ENCODE measurements around the gene GPR39.

DNA sequence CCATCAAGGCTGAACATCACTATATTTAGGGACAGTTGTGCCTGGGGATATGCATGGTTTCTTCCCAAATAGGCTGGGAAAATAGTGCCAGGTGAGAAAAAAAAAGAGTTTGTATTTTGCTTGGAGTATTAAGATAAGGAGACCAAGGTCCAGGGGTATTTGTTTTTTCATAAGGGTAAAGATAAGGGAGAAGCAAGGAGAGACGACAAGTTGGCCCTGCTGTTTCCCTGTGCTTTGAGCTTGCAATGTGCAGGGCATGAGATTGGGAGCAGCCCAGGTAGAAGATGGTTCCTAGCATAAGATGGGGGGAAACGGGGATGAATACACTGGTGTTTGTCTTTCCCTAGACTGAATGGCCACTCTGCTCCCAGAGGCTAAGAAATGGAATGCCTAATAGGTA is 8.8 kb upstream of the GPR39 start:
- no peak for TF ChIP-seq CTCF (conservative IDR thresholded peaks at IDR 0.05; ENCODE audit: low read depth, low read length)
- no peak for TF ChIP-seq EZH2 (IDR thresholded peaks at IDR 0.05; ENCODE audit: low read length, unreplicated experiment)
- no peak for TF ChIP-seq EZH2phosphoT487 (IDR thresholded peaks at IDR 0.05; ENCODE audit: borderline replicate concordance, low read length)

Measured in PC-3 (cell line).